ENCODE measurements around the gene ANKRD6.

The ANKRD6 gene

GRCh38 chr6:89564752-89565427 is 131.9 kb downstream of the ANKRD6 start:
- TF ChIP-seq CTCF (IDR thresholded peaks at IDR 0.05; ENCODE audit: low read depth, low read length, missing control alignments) = no peak
- in situ Hi-C loops (cut with HindIII; ENCODE audit: low sequenced_read_pairs) = loop anchor here (5.0 kb wide), 1 partner anchor 67 kb away; no protein-coding TSS in a partner anchor
- H3K4me3 ChIP-seq (ENCODE audit: low read depth, low read length) = no peak overlapping the region
- DNase-seq (ENCODE audit: low read depth) = peak; percentile 20

- no peak for TF ChIP-seq CTCF (IDR thresholded peaks at IDR 0.05; ENCODE audit: low read depth, low read length, missing control alignments)
- DNase-seq (ENCODE audit: low read depth) = no peak
- in situ Hi-C loops (cut with HindIII; ENCODE audit: low sequenced_read_pairs) = no loop called here
- no peak overlapping the region for H3K4me3 ChIP-seq (ENCODE audit: low read depth, low read length)
Observed at GRCh38 chr6:89566008-89566800, 133.3 kb downstream of the ANKRD6 start.

GRCh38 chr6:89566930-89567629 is 134.1 kb downstream of the ANKRD6 start:
- no peak for TF ChIP-seq CTCF (IDR thresholded peaks at IDR 0.05; ENCODE audit: low read depth, low read length, missing control alignments)
- DNase-seq (ENCODE audit: low read depth) = peak; percentile 13
- H3K4me3 ChIP-seq (ENCODE audit: low read depth, low read length) = no peak overlapping the region
- in situ Hi-C loops (cut with HindIII; ENCODE audit: low sequenced_read_pairs) = no loop called here

- DNase-seq (ENCODE audit: low read depth) = no peak
- in situ Hi-C loops (cut with HindIII; ENCODE audit: low sequenced_read_pairs) = no loop called here
- TF ChIP-seq CTCF (IDR thresholded peaks at IDR 0.05; ENCODE audit: low read depth, low read length, missing control alignments) = no peak
- no peak overlapping the region for H3K4me3 ChIP-seq (ENCODE audit: low read depth, low read length)
Observed at GRCh38 chr6:89567630-89568390, 134.9 kb downstream of the ANKRD6 start.

GRCh38 chr6:89574910-89575561 is 142.1 kb downstream of the ANKRD6 start:
- no peak for TF ChIP-seq CTCF (IDR thresholded peaks at IDR 0.05; ENCODE audit: low read depth, low read length, missing control alignments)
- in situ Hi-C loops (cut with HindIII; ENCODE audit: low sequenced_read_pairs) = no loop called here
- no peak for DNase-seq (ENCODE audit: low read depth)
- no peak overlapping the region for H3K4me3 ChIP-seq (ENCODE audit: low read depth, low read length)
